Tibial nerve (tissue), 4 donors: ENCODE measurements around the gene PTPRD. TPM values are rescaled to one million over a fixed set of nuclear protein-coding genes. Genes with fewer than 3 reads are reported as not detected.
A peak's percentile ranks its signal among the peaks of the same experiment; 100 is the strongest.

Experiments used
- DNase-seq, 2 donors: peaks; one replicate each; pipeline ENCODE4 v3.0.0-alpha.2; 2019; ENCODE audit warnings: low spot score in 2 of 2
- H3K27ac ChIP-seq, 4 donors: fragments of 200-600 bp; sonication (generic) in 3 of 4; one replicate each; pipeline ENCODE4 v1.5.1; 2017 to 2019; ENCODE audit warnings: mild to moderate bottlenecking in 1 of 4
- H3K27me3 ChIP-seq, 2 donors: fragments of 200-600 bp; sonication (generic) in 1 of 2; one replicate each; pipeline versions ENCODE4 v1.5.1 to v1.6.0; 2017 to 2019
- H3K36me3 ChIP-seq, 3 donors: fragments of 200-600 bp; sonication (generic); one replicate each; pipeline ENCODE4 v1.5.1; 2018 to 2019
- H3K4me1 ChIP-seq, 4 donors: fragments of 200-600 bp; sonication (generic) in 3 of 4; one replicate each; pipeline ENCODE4 v1.5.1; 2017 to 2019
- H3K4me3 ChIP-seq, 4 donors: fragments of 200-600 bp; sonication (generic) in 3 of 4; one replicate each; pipeline ENCODE4 v1.5.1; 2017 to 2019; ENCODE audit warnings: mild to moderate bottlenecking in 1 of 4, moderate library complexity in 1 of 4
- H3K9me3 ChIP-seq, 4 donors: fragments of 200-600 bp; sonication (generic) in 3 of 4; one replicate each; pipeline ENCODE4 v1.5.1; 2017 to 2019
- CTCF ChIP-seq, 5 experiments: fragments of 200-600 bp in 3 of 5; fragments of 450-650 bp in 2 of 5; sonication (generic) in 3 of 5; IDR thresholded peaks; one replicate each; pipeline ENCODE4 v1.5.1; 2016 to 2019; ENCODE audit warnings: antibody characterized with exemption in 5 of 5, mild to moderate bottlenecking in 3 of 5, moderate library complexity in 2 of 5
- EP300 ChIP-seq, 2 donors: sonication (generic); formaldehyde crosslinking; IDR thresholded peaks; one replicate each; pipeline ENCODE4 v1.6.1; 2017; ENCODE audit warnings: antibody characterized with exemption in 2 of 2, mild to moderate bottlenecking in 1 of 2
- POLR2A ChIP-seq, 2 donors: fragments of 450-650 bp; IDR thresholded peaks; one replicate each; pipeline ENCODE4 v1.6.1; 2017; ENCODE audit warnings: antibody characterized with exemption in 2 of 2, mild to moderate bottlenecking in 2 of 2, moderate library complexity in 2 of 2
- WGBS, 2 donors: methylation state at CpG; one replicate each; pipeline ENCODE4 v1.1.5; 2018; 5-methylcytosine and 5-hydroxymethylcytosine counted together
- total RNA-seq, 4 donors: library from RNA; depleted of rRNA; stranded (reverse); fragments of >200 nt; gene quantifications; one replicate each; pipeline ENCODE4 v1.1.0, GENCODE V29; 2016

Gene PTPRD
- total RNA-seq, 4 donors from 2014 or later, result 1.7 to 13.2 (median 5.1) TPM

- WGBS, 2 donors, result 79 to 82% methylated on average over 2 of the region's 2 CpGs
- no peaks in the 10 kb centered on the region for H3K27me3 ChIP-seq
These were observed 1579.8 kb downstream of the PTPRD start for GRCh38 chr9:9033022-9033421.

GRCh38 chr9:9016597-9016996, 1596.2 kb downstream of the PTPRD start:
- no peak overlapping the region for H3K4me3 ChIP-seq
- no peak for TF ChIP-seq EP300 (IDR thresholded peaks at IDR 0.05)
- TF ChIP-seq POLR2A (IDR thresholded peaks at IDR 0.05), result no peak
- TF ChIP-seq CTCF (IDR thresholded peaks at IDR 0.05), result no peak
- no peaks in the 10 kb centered on the region for H3K9me3 ChIP-seq
- 70 to 73% methylated on average over 3 of the region's 3 CpGs for WGBS, 2 donors
- H3K4me1 ChIP-seq, result no peaks in the 10 kb centered on the region
- no peaks in the 10 kb centered on the region for H3K27me3 ChIP-seq
- H3K36me3 ChIP-seq, result no peaks in the 10 kb centered on the region
- no peak overlapping the region for H3K27ac ChIP-seq
- no peak for DNase-seq

More at GRCh38 chr9:9033022-9033421, 1579.8 kb downstream of the PTPRD start:
- Histone ChIP-seq H3K4me1 (no peaks in the 10 kb centered on the region), H3K9me3 (no peaks in the 10 kb centered on the region), H3K36me3 (no peaks in the 10 kb centered on the region), H3K27ac (no peak overlapping the region), H3K4me3 (no peak overlapping the region)
- TF ChIP-seq CTCF (IDR thresholded peaks at IDR 0.05) (no peak), EP300 (IDR thresholded peaks at IDR 0.05) (no peak), POLR2A (IDR thresholded peaks at IDR 0.05) (no peak)
- DNase-seq, result no peak

- 68 to 74% methylated on average over 3 of the region's 3 CpGs for WGBS, 2 donors
- H3K27me3 ChIP-seq, result no peaks in the 10 kb centered on the region
- TF ChIP-seq EP300 (IDR thresholded peaks at IDR 0.05), result no peak
- no peak for TF ChIP-seq CTCF (IDR thresholded peaks at IDR 0.05)
- no peak for TF ChIP-seq POLR2A (IDR thresholded peaks at IDR 0.05)
- DNase-seq, result no peak
- no peak overlapping the region for H3K4me3 ChIP-seq
- H3K9me3 ChIP-seq, result no peaks in the 10 kb centered on the region
- H3K4me1 ChIP-seq, result no peaks in the 10 kb centered on the region
- no peaks in the 10 kb centered on the region for H3K36me3 ChIP-seq
- no peak overlapping the region for H3K27ac ChIP-seq
These were observed 1608.0 kb downstream of the PTPRD start for GRCh38 chr9:9004810-9005209.

GRCh38 chr9:9002826-9003583, 1609.8 kb downstream of the PTPRD start:
- TF ChIP-seq CTCF (IDR thresholded peaks at IDR 0.05), result no peak
- TF ChIP-seq EP300 (IDR thresholded peaks at IDR 0.05), result no peak
- TF ChIP-seq POLR2A (IDR thresholded peaks at IDR 0.05), result no peak
- no peaks in the 10 kb centered on the region for H3K4me1 ChIP-seq
- no peak overlapping the region for H3K4me3 ChIP-seq
- H3K9me3 ChIP-seq, result peaks cover 0 to 8% (median 1%) of the 10 kb centered on the region in 4 donors
- DNase-seq, result peak in 1 of 2 donors; percentile 30
- H3K36me3 ChIP-seq, result no peaks in the 10 kb centered on the region
- H3K27ac ChIP-seq, result no peak overlapping the region
- H3K27me3 ChIP-seq, result no peaks in the 10 kb centered on the region
- WGBS, 2 donors, result 64 to 66% methylated on average over 5 of the region's 5 CpGs

GRCh38 chr9:8980496-8981013, 1632.2 kb downstream of the PTPRD start:
- H3K4me1 ChIP-seq, result no peaks in the 10 kb centered on the region
- WGBS, 2 donors, result 37 to 53% methylated on average over 2 of the region's 2 CpGs
- no peaks in the 10 kb centered on the region for H3K36me3 ChIP-seq

More at GRCh38 chr9:8980496-8981013, 1632.2 kb downstream of the PTPRD start:
- no peak for TF ChIP-seq POLR2A (IDR thresholded peaks at IDR 0.05)
- Histone ChIP-seq H3K9me3 (no peaks in the 10 kb centered on the region), H3K27ac (no peak overlapping the region), H3K27me3 (no peaks in the 10 kb centered on the region), H3K4me3 (no peak overlapping the region)
- DNase-seq, result no peak
